Loucy (cell line): ENCODE results near the gene TNFRSF8.

ENCODE experiments used
- CTCF ChIP-seq: fragments of 200-600 bp; sonication (generic); conservative IDR thresholded peaks from 2 replicates; pipeline ENCODE4 v1.5.1; 2014; ENCODE audit warnings: mild to moderate bottlenecking, antibody characterized with exemption, low read length
- EZH2phosphoT487 ChIP-seq: fragments of 200-600 bp; IDR thresholded peaks from 2 replicates; pipeline ENCODE4 v1.6.1; 2018; ENCODE audit warnings: antibody characterized with exemption, mild to moderate bottlenecking, moderate library complexity, borderline replicate concordance

GRCh38 chr1:12111741-12112140, 48.6 kb downstream of the TNFRSF8 start:
- TF ChIP-seq CTCF (no peak), EZH2phosphoT487 (no peak)
